Retinal pigment epithelial cell (primary cell): ENCODE results near the gene CYSRT1.

Experiments used
- DNase-seq: peaks from one replicate; pipeline ENCODE4 v3.0.0-alpha.2; 2010; ENCODE audit warnings: low read depth
- H3K4me3 ChIP-seq: 2 replicates; pipeline ENCODE4 v1.5.1; 2011; ENCODE audit warnings: mild to moderate bottlenecking, low read length, control low read depth, moderate library complexity
- TF ChIP-seq, protein P1 (sequence below): conservative IDR thresholded peaks from 2 replicates; pipeline ENCODE4 v1.5.1; 2011; ENCODE audit warnings: low read depth, low read length, control low read depth, inconsistent platforms

Gene CYSRT1, protein sequence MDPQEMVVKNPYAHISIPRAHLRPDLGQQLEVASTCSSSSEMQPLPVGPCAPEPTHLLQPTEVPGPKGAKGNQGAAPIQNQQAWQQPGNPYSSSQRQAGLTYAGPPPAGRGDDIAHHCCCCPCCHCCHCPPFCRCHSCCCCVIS

DNA sequence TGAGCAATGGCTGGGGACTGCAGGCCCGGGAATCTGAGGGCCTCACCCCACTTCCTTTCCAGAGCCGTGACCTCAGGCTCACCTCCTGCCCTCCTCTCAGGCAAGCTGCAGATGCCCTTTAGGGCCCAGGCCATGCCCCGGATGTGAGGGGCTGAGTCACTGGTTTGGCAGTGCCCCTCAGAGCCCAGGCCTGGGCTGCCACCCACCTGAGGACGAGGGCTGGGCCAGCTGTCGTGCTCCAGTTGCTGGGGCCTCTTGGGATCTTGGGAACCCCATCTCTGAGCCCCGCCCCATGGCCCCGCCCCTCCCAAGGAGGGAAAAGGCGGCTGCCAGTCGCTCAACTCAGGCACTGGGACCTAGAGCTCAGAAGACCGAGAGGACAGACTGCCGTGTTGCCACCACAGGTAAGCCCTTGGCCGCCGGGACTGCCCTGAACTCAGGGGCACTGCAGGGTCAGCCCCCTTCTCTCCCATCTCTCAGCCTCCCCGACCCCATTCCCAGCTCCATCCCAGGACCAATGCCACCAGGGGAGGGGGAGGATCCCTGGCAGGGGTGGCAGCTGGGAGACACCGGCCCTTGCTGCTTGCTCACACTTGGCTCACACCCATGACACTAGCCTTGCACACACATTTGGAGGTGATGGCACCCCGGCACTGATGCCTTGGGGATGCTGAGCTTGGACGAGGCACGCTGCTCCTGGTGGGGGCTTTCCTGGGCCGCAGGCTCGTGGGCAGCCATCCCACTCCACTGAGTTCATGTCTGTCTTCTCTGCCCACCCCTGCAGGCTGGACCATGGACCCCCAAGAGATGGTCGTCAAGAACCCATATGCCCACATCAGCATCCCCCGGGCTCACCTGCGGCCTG is at the start of gene CYSRT1:
Gene CYSRT1 (plus strand): TSS at position 345 of the 865 bp plus-strand sequence. CDS start 448 bp downstream, at position 793.
- TF ChIP-seq, protein P1, sequence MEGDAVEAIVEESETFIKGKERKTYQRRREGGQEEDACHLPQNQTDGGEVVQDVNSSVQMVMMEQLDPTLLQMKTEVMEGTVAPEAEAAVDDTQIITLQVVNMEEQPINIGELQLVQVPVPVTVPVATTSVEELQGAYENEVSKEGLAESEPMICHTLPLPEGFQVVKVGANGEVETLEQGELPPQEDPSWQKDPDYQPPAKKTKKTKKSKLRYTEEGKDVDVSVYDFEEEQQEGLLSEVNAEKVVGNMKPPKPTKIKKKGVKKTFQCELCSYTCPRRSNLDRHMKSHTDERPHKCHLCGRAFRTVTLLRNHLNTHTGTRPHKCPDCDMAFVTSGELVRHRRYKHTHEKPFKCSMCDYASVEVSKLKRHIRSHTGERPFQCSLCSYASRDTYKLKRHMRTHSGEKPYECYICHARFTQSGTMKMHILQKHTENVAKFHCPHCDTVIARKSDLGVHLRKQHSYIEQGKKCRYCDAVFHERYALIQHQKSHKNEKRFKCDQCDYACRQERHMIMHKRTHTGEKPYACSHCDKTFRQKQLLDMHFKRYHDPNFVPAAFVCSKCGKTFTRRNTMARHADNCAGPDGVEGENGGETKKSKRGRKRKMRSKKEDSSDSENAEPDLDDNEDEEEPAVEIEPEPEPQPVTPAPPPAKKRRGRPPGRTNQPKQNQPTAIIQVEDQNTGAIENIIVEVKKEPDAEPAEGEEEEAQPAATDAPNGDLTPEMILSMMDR = no peak
- no peak for DNase-seq
- H3K4me3 ChIP-seq = peak within 1 kb of the TSS; percentile 77

DNA sequence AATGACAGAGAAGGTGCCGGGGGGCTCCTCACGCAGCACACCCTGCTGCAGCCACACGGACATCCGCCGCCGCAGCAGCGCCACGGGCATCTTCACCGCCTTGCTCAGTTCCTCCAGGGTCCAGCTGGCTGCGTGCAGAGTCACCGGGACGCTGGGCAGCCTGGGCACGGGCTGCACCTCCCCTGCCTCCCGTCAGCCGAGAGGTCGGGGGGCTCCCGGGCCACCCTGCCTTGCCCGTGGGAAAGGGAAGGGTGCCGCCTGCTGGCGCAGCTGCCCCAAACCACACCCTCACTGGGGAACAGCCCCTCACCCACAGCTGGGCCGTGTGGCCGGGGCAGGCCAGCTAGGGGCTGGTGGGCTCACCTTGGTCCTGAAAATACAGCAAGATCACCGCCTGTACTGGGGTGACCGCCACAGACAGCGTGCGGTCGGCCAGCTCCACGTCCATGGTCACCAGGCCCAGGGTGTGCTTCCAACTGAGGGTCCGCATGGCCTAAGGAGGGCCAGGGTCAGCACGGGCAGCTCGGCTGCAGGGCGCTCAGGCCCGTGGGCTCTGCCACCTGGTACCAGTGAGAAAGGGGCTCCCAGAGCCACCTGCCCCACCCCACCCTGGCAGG is 49.5 kb upstream of the CYSRT1 start:
- TF ChIP-seq, protein P1 = peak; percentile 39
- H3K4me3 ChIP-seq = no peak overlapping the region
- no peak for DNase-seq

DNA sequence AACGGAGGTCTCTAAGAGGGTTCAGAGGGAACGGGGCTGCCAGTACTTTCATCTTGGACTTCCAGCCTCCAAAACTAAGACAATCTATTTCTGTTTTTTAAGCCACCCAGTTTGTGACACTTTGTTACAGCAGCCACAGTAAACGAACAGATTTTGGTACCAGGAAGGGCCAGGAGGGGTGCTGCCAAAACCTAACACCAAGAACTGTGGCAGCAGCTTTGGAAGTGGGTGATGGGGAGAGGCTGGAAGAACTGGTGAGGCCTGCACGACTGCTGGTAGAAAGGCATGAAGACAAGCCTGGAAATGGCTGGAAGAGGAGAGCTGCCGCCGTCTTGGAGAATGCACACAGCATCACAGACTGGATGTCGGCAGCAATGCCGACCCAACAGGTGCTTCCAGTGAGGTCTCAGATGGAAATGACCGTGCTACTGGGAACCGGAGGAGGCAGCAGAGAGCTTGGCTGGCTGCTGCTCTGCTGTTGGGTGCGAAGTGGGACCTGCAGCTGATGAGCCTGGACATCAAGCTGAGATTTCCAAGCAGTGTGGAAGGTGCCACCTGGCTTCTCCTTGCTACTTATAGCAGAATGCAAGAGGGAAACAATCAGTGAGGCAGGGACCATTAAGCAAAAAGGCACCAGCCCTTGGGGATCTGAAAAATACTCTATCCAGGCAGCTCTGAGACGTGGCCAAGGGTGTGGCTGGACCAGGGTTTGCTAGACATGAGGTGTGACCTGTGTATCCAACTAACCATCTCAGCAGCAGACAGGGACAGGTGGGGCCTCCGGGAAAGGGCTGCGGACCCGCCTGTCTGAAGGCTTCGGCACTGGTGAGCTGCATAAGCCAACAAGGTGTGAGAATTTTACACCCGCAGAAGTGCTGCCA is 48.4 kb upstream of the CYSRT1 start:
- TF ChIP-seq, protein P1 = peak; percentile 76
- no peak overlapping the region for H3K4me3 ChIP-seq
- DNase-seq = no peak

DNA sequence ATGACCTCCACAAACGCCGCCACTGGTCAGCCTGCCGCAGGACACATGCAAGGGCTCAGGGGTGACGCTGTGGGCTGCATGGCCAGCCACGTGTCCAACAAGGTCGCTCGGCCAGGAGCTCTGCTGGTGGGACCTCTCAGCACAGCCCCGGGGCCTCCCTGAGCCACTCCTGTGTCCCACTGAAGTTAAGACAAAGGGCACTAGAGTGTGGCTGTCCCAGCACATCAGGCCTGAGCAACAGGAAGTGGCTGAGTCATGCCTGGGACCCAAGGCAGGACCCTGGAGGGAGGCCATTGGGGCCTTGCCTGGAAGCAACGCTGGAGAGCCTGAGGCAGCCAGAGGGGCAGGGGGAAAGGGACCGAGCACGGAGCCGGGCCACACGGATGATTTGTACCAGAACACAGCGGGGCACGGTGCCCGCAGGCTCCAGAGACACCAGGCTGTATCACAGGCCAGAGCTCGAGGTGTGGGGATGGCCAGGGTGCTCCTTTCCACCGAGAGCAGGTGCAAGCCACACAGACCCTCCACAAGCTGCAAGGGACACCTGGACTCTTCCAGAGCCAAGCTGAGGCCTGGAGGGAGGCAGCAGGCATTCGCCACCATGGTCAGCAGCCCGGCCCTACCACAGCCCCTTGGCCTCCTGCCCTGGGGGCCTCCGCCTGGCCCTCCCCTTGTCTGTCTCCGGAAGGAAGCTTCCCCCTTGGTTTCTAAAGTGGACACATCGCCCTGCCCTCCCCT is 46.6 kb upstream of the CYSRT1 start:
- TF ChIP-seq, protein P1 = no peak
- no peak for DNase-seq
- no peak overlapping the region for H3K4me3 ChIP-seq

DNA sequence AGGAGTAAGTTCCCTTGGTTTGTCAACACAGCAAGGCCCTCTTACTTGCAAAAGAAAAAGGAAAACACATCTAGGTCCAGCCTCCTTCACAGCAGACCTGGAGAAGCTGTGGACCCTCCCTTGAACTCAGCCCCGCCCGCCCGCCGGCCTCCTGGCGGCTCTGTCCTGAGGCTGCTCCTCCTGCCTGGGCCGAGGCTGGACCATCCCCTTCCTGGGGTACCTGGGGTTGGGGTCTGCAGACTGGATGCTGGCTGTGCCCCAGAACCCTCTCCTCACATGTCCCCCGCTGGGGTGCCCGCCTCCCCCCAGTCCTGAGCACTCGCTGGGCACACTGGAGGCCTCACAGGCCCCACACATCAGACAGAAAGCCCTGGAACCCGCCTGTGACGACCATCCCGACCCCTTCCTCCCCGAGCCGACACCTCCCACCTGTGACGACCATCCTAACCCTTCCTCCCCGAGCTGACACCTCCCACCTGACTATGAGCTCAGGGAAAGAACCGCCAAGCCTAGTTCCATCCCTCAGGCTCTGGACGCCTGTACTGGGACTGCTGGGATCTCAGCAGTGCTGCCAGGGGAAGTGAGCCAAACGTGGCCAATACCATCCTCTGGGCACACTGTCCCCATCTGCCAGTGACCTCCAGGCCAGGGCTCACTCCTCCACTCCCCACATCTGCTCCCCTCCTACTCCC is 45.9 kb upstream of the CYSRT1 start:
- no peak for DNase-seq
- TF ChIP-seq, protein P1 = no peak
- H3K4me3 ChIP-seq = no peak overlapping the region

DNA sequence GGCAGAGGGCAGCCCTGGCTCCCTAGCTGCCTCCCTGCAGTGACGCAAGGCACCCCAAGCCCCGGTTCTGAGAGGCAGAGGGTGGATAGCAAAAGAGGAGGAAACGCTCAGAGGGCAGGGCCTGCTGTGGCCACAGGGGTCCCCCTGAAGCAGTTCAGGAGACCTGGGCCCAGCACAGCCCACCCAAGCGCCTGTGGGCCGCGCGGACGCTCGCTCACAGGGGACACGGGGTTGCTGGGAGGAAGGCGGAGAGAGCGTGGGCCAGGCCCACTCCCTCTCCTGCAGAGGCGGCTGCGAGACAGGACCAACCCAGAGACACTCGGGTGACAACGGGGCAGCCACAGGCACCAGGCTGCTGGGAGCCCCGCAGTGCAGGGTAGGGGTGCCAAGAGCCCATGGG is 45.2 kb upstream of the CYSRT1 start:
- DNase-seq = no peak
- TF ChIP-seq, protein P1 = no peak
- no peak overlapping the region for H3K4me3 ChIP-seq
